Skeletal muscle tissue (tissue), 4 donors: ENCODE measurements around the gene CLTB. TPM values are rescaled to one million over a fixed set of nuclear protein-coding genes. Genes with fewer than 3 reads are reported as not detected.

ENCODE experiments used
- H3K27ac ChIP-seq: one replicate; pipeline ENCODE4 v1.7.0; 2013; ENCODE audit warnings: mild to moderate bottlenecking, low read depth, low read length, inconsistent platforms
- H3K27me3 ChIP-seq, 3 donors: one replicate each; pipeline ENCODE4 v1.7.0; 2013; ENCODE audit warnings: low read length in 3 of 3; ENCODE audit not compliant: control insufficient read depth in 3 of 3, insufficient read depth in 3 of 3
- H3K36me3 ChIP-seq, 3 donors: one replicate each; pipeline ENCODE4 v1.7.0; 2013; ENCODE audit warnings: low read length in 3 of 3; ENCODE audit not compliant: control insufficient read depth in 3 of 3, insufficient read depth in 3 of 3
- H3K4me1 ChIP-seq, 3 donors: one replicate each; pipeline ENCODE4 v1.7.0; 2013; ENCODE audit warnings: low read length in 3 of 3, mild to moderate bottlenecking in 3 of 3; ENCODE audit not compliant: control insufficient read depth in 3 of 3, insufficient read depth in 3 of 3
- H3K4me3 ChIP-seq, 3 donors: one replicate each; pipeline ENCODE4 v1.7.0; 2013; ENCODE audit warnings: low read length in 3 of 3
- H3K9ac ChIP-seq, 3 donors: one replicate each; pipeline ENCODE4 v1.7.0; 2013; ENCODE audit warnings: low read length in 3 of 3, mild to moderate bottlenecking in 3 of 3, moderate library complexity in 2 of 3, low read depth in 1 of 3
- H3K9me3 ChIP-seq, 3 donors: one replicate each; pipeline ENCODE4 v1.7.0; 2013; ENCODE audit warnings: low read length in 3 of 3; ENCODE audit not compliant: control insufficient read depth in 3 of 3
- total RNA-seq: library from RNA; depleted of rRNA; stranded (reverse); fragments of >200 nt; gene quantifications from one replicate; pipeline ENCODE4 v1.2.3, GENCODE V29; 2014
- donor health status: Osteomylitis.

CLTB gene
- total RNA-seq, 1 donor from 2014 or later, result 44.4 TPM

DNA sequence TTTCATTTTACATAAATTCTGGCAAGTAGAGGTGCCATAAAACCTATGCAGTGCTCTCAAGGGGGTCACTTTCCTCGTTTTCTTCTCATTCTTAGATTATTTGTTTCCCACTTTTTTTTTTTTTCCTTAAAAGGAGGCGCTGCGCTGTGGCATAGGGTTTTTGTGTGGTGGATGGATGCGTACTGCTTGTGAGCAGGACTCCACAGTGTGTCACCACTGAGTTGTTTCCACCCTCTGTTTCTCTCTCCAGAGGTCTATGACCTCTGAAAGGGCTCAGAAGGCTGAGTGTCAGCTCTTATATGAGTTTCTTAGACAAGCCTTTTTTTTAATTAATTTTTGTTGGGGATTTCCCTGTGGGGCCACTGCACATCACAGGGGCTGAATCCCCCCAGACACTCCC is 13.6 kb upstream of the CLTB start:
- H3K4me1 ChIP-seq, result no peaks in the 10 kb centered on the region
- no peaks in the 10 kb centered on the region for H3K36me3 ChIP-seq
- H3K27ac ChIP-seq, result no peak overlapping the region
- peaks cover 0 to 2% (median under 1%) of the 10 kb centered on the region in 3 donors for H3K27me3 ChIP-seq
- no peaks in the 10 kb centered on the region for H3K9me3 ChIP-seq
- H3K4me3 ChIP-seq, result no peak overlapping the region
- no peak overlapping the region for H3K9ac ChIP-seq

DNA sequence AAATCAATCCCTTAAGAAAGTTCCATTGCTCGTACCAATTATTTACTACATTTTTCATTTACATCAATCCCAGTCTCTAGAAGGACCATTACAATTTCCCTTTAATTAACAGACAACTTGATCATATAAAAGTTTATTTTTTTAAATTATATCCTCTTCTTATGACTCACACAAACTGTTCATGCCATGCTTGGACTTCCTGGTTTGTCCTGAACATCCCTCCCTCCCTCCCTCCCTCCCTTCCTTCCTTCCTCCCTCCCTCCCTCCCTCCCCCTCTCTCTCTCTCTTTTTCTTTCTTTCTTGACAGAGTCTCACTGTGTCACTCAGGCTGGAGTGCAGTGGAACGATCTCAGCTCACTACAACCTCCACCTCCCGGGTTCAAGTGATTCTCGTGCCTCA is 11.6 kb upstream of the CLTB start:
- Histone ChIP-seq H3K9me3 (no peaks in the 10 kb centered on the region), H3K27ac (no peak overlapping the region), H3K27me3 (peaks cover 0 to 2% (median 0%) of the 10 kb centered on the region in 3 donors), H3K9ac (no peak overlapping the region), H3K4me1 (no peaks in the 10 kb centered on the region), H3K4me3 (no peak overlapping the region), H3K36me3 (no peaks in the 10 kb centered on the region)

DNA sequence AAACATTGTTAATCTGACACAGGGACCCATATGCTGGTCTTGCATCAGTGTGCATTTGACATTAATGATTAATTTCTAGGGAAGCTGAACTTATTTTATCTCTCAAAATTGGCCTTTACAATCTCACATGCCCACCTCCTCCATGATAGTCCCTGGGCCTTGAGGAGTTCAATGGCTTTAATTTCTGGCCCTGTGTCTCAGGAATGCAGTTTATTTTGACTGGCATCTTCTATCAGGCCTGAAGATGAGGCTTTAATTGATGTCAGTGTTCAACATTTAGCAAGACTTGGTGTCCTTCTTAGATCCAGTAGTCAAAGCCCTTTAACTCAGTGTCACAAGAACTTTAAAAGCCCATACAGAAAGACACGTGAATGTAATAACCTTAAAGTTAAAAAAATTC is 10.5 kb upstream of the CLTB start:
- no peaks in the 10 kb centered on the region for H3K9me3 ChIP-seq
- no peaks in the 10 kb centered on the region for H3K4me1 ChIP-seq
- H3K9ac ChIP-seq, result no peak overlapping the region
- no peak overlapping the region for H3K4me3 ChIP-seq
- no peaks in the 10 kb centered on the region for H3K36me3 ChIP-seq
- no peak overlapping the region for H3K27ac ChIP-seq
- H3K27me3 ChIP-seq, result no peaks in the 10 kb centered on the region

DNA sequence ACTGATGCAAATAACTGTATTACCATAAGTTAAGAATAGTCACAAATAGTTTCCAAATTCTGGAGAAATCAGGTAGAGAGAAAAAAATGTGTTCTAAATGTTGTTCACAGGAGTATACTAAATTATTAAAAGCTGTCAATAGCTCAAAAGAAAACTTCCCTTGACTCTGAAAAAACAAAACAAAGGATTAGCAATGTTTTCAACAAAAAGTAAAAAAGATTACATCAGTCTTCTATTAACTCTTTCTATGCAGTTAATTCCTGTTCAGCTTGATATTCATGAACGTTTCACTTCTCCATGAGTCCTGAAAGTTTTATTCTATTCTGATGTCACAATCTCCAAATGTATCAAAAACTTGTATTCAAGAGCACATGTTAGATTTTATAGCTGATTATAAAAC is 9.5 kb upstream of the CLTB start:
- Histone ChIP-seq H3K9me3 (no peaks in the 10 kb centered on the region), H3K27me3 (no peaks in the 10 kb centered on the region), H3K27ac (no peak overlapping the region), H3K4me1 (no peaks in the 10 kb centered on the region), H3K9ac (no peak overlapping the region), H3K4me3 (no peak overlapping the region), H3K36me3 (no peaks in the 10 kb centered on the region)

DNA sequence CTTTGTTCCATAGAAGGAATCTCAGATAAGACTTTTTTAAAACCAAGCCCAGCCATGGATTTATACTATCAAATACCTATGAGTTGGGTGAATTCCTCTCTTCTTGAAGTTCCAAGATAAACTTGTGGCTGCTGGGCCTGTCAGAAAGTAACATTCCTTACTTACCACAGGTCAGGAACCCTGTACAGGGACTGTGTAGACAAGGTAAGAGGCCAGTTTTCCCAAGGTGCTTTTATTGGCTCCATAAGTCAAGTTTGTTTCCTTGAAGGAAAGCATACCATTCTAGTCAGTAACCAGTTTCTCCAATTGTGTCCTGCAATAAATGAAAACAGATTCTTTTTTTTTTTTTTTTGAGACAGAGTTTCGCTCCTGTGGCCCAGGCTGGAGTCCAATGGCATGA is 8.8 kb upstream of the CLTB start:
- Histone ChIP-seq H3K9me3 (no peaks in the 10 kb centered on the region), H3K36me3 (no peaks in the 10 kb centered on the region), H3K27ac (no peak overlapping the region), H3K27me3 (no peaks in the 10 kb centered on the region), H3K4me1 (no peaks in the 10 kb centered on the region), H3K9ac (no peak overlapping the region), H3K4me3 (no peak overlapping the region)

DNA sequence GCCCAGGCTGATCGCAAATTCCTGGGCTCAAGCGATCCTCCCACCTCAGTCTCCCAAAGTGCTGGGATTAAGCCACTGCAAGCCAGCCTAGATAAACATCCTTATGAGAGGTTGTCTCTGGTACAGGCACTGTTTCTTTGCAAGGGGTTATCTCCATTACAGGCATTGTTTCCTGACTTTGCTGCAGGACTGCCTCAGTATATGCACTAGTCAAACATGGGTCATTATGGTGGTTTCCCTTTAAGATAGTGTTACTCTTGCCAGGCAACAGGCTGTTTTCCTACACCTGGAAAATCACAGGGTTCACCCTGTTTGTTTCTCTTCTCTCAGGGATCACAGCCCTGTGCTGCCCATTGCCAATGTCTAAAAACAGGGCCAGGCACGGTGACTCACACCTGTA is 7.8 kb upstream of the CLTB start:
- Histone ChIP-seq H3K9ac (no peak overlapping the region), H3K27ac (no peak overlapping the region), H3K9me3 (no peaks in the 10 kb centered on the region), H3K4me3 (no peak overlapping the region), H3K27me3 (no peaks in the 10 kb centered on the region), H3K36me3 (no peaks in the 10 kb centered on the region), H3K4me1 (no peaks in the 10 kb centered on the region)

DNA sequence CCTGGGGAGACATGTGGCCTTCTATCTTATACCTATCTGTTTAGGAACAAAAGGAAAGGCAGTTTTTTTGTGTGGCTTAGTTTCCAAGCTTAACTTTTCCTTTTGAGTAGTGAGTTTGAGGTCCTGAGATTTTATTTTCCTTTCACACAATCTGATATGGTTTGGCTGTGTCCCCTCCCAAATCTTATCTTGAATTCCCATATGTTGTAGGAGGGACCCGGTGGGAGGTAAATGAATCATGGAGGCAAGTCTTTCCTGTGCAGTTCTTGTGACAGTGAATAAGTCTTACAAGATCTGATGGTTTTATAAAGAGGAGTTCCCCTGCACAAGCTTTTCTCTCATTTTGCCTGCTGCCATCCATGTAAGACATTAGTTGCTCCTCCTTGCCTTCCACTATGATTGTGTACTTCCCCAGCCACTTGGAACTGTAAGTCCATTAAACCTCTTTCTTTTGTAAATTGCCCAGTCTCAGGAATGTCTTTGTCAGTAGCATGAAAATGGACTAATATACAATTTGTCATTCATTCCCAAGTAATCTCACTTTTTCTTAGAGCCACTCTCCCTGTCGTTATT is 4.7 kb upstream of the CLTB start:
- no peaks in the 10 kb centered on the region for H3K9me3 ChIP-seq
- H3K9ac ChIP-seq, result no peak overlapping the region
- no peak overlapping the region for H3K4me3 ChIP-seq
- H3K27me3 ChIP-seq, result no peaks in the 10 kb centered on the region
- H3K4me1 ChIP-seq, result peaks cover 7 to 8% (median 7%) of the 10 kb centered on the region in 3 donors
- no peaks in the 10 kb centered on the region for H3K36me3 ChIP-seq
- no peak overlapping the region for H3K27ac ChIP-seq

DNA sequence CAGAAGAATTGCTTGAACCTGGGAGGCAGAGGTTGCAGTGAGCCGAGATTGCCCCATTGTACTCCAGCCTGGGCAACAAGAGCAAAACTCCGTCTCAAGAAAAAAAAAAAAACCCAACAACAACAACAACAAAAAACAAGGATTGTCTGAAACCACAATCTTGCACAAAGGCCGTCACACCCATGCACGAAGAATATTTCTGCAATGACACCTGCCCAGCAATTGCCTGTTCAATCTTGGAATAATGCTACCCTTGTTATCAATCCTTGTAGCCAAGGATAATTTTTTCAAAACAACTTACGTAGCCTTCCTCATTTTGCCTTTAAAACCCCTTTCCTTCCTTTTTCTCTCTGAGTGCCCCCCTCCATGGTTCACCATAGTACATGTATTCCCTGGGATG is 3.7 kb upstream of the CLTB start:
- Histone ChIP-seq H3K27ac (no peak overlapping the region), H3K36me3 (no peaks in the 10 kb centered on the region), H3K9me3 (no peaks in the 10 kb centered on the region), H3K4me3 (no peak overlapping the region), H3K9ac (no peak overlapping the region), H3K27me3 (no peaks in the 10 kb centered on the region), H3K4me1 (peaks cover 10 to 16% (median 13%) of the 10 kb centered on the region in 3 donors)

DNA sequence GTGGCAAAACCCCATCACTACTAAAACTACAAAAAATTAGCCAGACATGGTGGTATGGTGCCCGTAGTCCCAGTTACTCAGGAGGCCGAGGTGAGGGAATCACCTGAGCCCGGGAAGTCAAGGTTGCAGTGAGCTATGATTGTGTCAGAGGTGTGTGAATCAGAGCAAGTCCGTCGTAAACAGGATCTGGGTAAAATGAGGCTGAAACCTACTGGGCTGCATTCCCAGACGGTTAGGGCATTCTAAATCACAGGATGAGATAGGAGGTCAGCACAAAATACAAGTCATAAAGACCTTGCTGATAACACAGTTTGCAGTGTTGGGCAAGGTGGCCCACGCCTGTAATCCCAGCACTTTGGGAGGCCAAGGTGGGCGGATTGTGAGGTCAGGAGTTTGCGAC is 1.9 kb upstream of the CLTB start:
- H3K27ac ChIP-seq, result no peak overlapping the region
- H3K9me3 ChIP-seq, result no peaks in the 10 kb centered on the region
- H3K36me3 ChIP-seq, result no peaks in the 10 kb centered on the region
- H3K9ac ChIP-seq, result no peak overlapping the region
- H3K4me1 ChIP-seq, result peaks cover 28 to 34% (median 32%) of the 10 kb centered on the region in 3 donors
- no peaks in the 10 kb centered on the region for H3K27me3 ChIP-seq
- no peak overlapping the region for H3K4me3 ChIP-seq

DNA sequence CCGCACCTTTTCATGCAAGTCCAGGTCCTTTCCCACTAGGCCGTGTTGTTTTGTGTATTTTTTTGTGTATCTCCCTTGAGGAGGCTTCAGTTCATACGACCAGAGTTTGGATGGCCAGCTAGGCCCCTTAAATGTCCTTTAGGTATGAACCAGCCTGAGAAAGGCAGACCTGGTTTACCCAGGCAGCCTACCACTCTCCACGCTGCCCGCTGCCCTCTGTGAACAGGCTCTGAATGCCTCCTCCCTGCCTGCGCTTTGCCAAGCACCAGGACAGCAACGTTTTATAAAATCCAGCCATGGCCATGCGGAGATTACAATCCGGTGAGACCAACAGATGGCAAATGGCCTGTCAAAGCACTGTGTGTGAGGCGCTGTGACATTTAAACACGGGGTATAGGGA is 626 bp upstream of the CLTB start:
- Histone ChIP-seq H3K9ac (peak overlapping the region; percentile 67 to 83 (median 74)), H3K4me1 (peaks cover 40 to 46% (median 43%) of the 10 kb centered on the region in 3 donors), H3K36me3 (peaks cover 0 to 4% (median 2%) of the 10 kb centered on the region in 3 donors), H3K4me3 (peak overlapping the region; percentile 62 to 73 (median 69)), H3K27ac (peak overlapping the region; percentile 69), H3K9me3 (no peaks in the 10 kb centered on the region), H3K27me3 (no peaks in the 10 kb centered on the region)
